PFSK-1 (cell line): Measurements from ENCODE around the gene TENM3.

ENCODE experiments used
- FOXP2 ChIP-seq: optimal IDR thresholded peaks from 2 replicates; pipeline ENCODE3; 2011; ENCODE audit warnings: borderline replicate concordance, control low read depth, inconsistent platforms; ENCODE audit not compliant: insufficient read depth; ENCODE audit errors: extremely low read length, extremely low read depth
- POLR2AphosphoS5 ChIP-seq: IDR thresholded peaks from 2 replicates; pipeline ENCODE4 v1.6.1; 2012; ENCODE audit warnings: low read depth, mild to moderate bottlenecking, control low read depth, low read length, moderate library complexity
- REST ChIP-seq, 2 experiments: IDR thresholded peaks; 2 replicates each; pipeline versions ENCODE4 v1.6.1 to v1.8.0; 2011 to 2012; ENCODE audit warnings: low read depth in 2 of 2, low read length in 2 of 2, control low read depth in 1 of 2, inconsistent platforms in 1 of 2, mild to moderate bottlenecking in 1 of 2, moderate library complexity in 1 of 2; ENCODE audit not compliant: insufficient read depth in 1 of 2
- SIN3A ChIP-seq: IDR thresholded peaks from 2 replicates; pipeline ENCODE4 v1.6.1; 2012; ENCODE audit warnings: mild to moderate bottlenecking, low read length, moderate library complexity, borderline replicate concordance; ENCODE audit not compliant: insufficient read depth
- TAF1 ChIP-seq: IDR thresholded peaks from 2 replicates; pipeline ENCODE4 v1.6.1; 2012; ENCODE audit warnings: low read length, control low read depth, borderline replicate concordance; ENCODE audit not compliant: insufficient read depth

TENM3 gene

GRCh38 chr4:182786991-182787390, 543.8 kb downstream of the TENM3 start:
- TF ChIP-seq TAF1 = no peak

- TF ChIP-seq REST (IDR thresholded peaks at IDR 0.05; ENCODE audit: insufficient read depth in 1 of 2, low read depth in 2 of 2, low read length in 2 of 2) (no peak), SIN3A (no peak), POLR2AphosphoS5 (no peak)
Observed at GRCh38 chr4:182788201-182788600, 545.0 kb downstream of the TENM3 start.

- TF ChIP-seq REST (IDR thresholded peaks at IDR 0.05; ENCODE audit: insufficient read depth in 1 of 2, low read depth in 2 of 2, low read length in 2 of 2) (no peak), POLR2AphosphoS5 (no peak), TAF1 (no peak), FOXP2 (no peak), SIN3A (no peak)
Observed at GRCh38 chr4:182789529-182789928, 546.3 kb downstream of the TENM3 start.

GRCh38 chr4:182795446-182796238, 552.4 kb downstream of the TENM3 start:
- TF ChIP-seq REST (IDR thresholded peaks at IDR 0.05; ENCODE audit: insufficient read depth in 1 of 2, low read depth in 2 of 2, low read length in 2 of 2) (no peak), SIN3A (no peak), FOXP2 (no peak), TAF1 (no peak)

GRCh38 chr4:182799515-182800215, 556.5 kb downstream of the TENM3 start:
- TF ChIP-seq REST (IDR thresholded peaks at IDR 0.05; ENCODE audit: insufficient read depth in 1 of 2, low read depth in 2 of 2, low read length in 2 of 2) (no peak), TAF1 (no peak), SIN3A (no peak), POLR2AphosphoS5 (no peak), FOXP2 (no peak)
